Endothelial cell of coronary artery (primary cell): ENCODE results near the gene LCAT. TPM values are rescaled to one million over a fixed set of nuclear protein-coding genes. Genes with fewer than 3 reads are reported as not detected.

ENCODE experiments used
- total RNA-seq: library from RNA; depleted of rRNA; stranded (reverse); fragments of >200 nt; gene quantifications from 2 replicates; pipeline ENCODE4 v1.2.3, GENCODE V29; 2014

Gene LCAT, protein sequence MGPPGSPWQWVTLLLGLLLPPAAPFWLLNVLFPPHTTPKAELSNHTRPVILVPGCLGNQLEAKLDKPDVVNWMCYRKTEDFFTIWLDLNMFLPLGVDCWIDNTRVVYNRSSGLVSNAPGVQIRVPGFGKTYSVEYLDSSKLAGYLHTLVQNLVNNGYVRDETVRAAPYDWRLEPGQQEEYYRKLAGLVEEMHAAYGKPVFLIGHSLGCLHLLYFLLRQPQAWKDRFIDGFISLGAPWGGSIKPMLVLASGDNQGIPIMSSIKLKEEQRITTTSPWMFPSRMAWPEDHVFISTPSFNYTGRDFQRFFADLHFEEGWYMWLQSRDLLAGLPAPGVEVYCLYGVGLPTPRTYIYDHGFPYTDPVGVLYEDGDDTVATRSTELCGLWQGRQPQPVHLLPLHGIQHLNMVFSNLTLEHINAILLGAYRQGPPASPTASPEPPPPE
- total RNA-seq: 1.7 and 5.7 TPM in 2 replicates

DNA sequence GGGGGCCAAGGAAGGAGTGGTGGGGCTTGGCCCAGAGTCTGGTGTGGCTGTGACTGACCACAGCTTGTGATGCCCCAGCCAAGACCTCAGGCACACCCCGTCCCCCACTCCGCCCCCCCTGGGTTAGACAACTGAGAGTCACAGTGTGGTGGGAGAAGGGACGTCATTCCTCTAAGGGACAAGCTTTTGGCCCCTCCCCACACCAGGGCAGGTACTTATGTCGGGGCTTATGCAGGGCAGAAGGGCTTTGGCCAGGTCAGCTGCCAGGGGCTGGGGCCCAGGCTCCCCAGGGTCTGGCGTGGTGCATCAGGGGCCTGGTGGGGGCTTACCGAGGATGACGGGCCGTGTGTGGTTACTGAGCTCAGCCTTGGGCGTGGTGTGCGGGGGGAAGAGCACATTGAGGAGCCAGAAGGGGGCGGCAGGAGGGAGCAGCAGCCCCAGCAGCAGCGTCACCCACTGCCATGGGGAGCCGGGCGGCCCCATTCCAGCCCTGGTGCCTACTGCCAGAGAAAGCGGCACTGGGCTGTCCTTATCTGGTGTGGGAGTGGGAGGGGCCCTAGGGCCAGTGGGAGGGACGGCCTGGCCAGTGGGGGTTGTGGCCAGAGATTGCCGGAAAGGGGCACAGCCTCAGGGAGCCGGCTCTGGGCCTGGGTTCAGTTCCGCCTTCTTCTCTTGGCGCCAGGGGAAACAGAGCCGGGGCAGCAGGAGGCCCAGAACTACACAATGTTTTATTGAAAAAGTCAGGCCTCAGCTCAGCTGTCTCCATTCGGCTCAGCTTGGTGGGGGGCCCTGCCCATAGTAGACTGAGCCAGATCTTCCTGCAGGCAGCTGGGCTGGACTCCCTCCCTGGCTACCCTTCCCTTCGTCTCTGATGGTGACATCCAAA, at the start of gene LCAT:
TSS of gene LCAT (minus strand) at position 502 of the 886 bp plus-strand sequence. CDS start at position 483, 19 bp downstream.

GRCh38 chr16:67979955-67980678, 36.2 kb upstream of the LCAT start, which contains the start of gene DPEP3:
TSS of gene DPEP3 (minus strand) at chr16:67980499. CDS start at chr16:67980380, 119 bp downstream.

GRCh38 chr16:67968400-67969253, 24.7 kb upstream of the LCAT start, which contains the start of gene SLC12A4:
TSS of gene SLC12A4 (minus strand) at chr16:67968637. CDS start at chr16:67968553, 84 bp downstream.

DNA sequence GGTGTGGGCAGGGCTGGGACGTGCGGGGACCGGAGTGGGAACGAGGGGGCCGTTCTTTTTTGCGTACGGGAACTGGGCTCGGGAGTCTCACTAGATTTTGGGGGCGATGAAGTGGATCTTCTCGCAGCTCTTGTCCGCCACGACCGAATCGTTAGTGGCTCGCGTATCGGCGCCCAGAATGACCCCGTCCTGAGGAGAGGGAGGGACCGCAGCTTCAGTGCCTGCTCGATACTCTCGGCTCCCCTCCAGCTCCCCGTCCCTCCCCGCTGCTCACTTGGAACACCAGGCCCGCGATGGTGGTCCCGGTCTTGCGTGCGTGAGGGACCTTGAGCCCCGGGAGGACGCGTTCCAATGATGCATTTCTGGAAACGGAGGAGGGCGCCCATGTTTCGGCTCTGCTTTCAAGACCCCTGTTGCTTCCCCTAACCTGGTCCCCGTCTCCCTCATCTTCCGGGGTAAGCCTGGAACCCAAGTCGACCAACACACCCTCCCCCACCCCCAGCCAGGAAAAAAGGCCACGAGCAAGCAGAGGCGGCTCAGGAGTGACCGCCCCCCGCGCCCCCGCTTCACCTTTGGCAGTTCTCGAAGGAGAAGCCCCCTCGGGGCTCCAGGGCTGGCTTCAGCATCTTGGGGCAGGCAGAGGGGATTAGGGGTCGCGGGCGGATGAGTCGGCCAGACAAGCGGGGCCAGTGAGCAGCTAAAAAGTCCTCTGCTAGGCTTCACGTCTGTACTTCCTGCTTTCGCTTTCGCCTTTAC, 7.6 kb downstream of the LCAT start, which contains the start of gene PSMB10:
TSS of gene PSMB10 (minus strand) at position 727 of the 756 bp plus-strand sequence. CDS start at position 626, 101 bp downstream.

GRCh38 chr16:67931712-67932461, 12.0 kb downstream of the LCAT start, which contains the start of gene CTRL:
TSS of gene CTRL (minus strand) at chr16:67931862. CDS start at chr16:67931852, 10 bp downstream.

GRCh38 chr16:67892899-67893742, 50.8 kb downstream of the LCAT start, which contains the start of gene PSKH1:
TSS of gene PSKH1 (plus strand) at chr16:67893254. CDS start at chr16:67908750, 15,496 bp downstream.

Other genes with a start within 250 kb of the LCAT start
- 48.8 and 57.4 TPM in 2 replicates for gene GFOD2, start 224.8 kb downstream of the LCAT start, total RNA-seq
- 4.6 and 5.6 TPM in 2 replicates for gene RANBP10, start 137.6 kb downstream of the LCAT start, total RNA-seq
- gene TSNAXIP1, start 137.2 kb downstream of the LCAT start, total RNA-seq: 0.85 and 0.90 TPM in 2 replicates
- gene THAP11, start 101.8 kb downstream of the LCAT start, total RNA-seq: 31.8 and 37.5 TPM in 2 replicates
- 133 and 186 TPM in 2 replicates for gene NUTF2, start 97.2 kb downstream of the LCAT start, total RNA-seq
- gene CENPT, start 96.4 kb downstream of the LCAT start, total RNA-seq: 25.0 and 28.5 TPM in 2 replicates
- gene EDC4, start 71.1 kb downstream of the LCAT start, total RNA-seq: 73.2 and 73.6 TPM in 2 replicates
- not detected in 2 replicates for gene NRN1L, start 59.2 kb downstream of the LCAT start, total RNA-seq
- 14.8 and 21.7 TPM in 2 replicates for gene PSKH1, start 50.9 kb downstream of the LCAT start, total RNA-seq
- gene CTRL, start 12.3 kb downstream of the LCAT start, total RNA-seq: 0.45 and 0.56 TPM in 2 replicates
- gene PSMB10, start 7.3 kb downstream of the LCAT start, total RNA-seq: 59.5 and 69.1 TPM in 2 replicates
- gene SLC12A4, start 24.5 kb upstream of the LCAT start, total RNA-seq: 52.5 and 95.7 TPM in 2 replicates
- gene DPEP3, start 36.4 kb upstream of the LCAT start, total RNA-seq: not detected in 2 replicates
- gene DPEP2, start 55.4 kb upstream of the LCAT start, total RNA-seq: 0.36 TPM in 1 of 2 replicates, not detected in the other
- not detected in 2 replicates for gene DPEP2NB, start 71.8 kb upstream of the LCAT start, total RNA-seq
- 10.0 and 12.0 TPM in 2 replicates for gene DDX28, start 79.1 kb upstream of the LCAT start, total RNA-seq
- 17.6 and 18.5 TPM in 2 replicates for gene DUS2, start 79.2 kb upstream of the LCAT start, total RNA-seq
- gene NFATC3, start 141.2 kb upstream of the LCAT start, total RNA-seq: 8.2 and 11.3 TPM in 2 replicates